T47D (cell line): ENCODE measurements around the gene PTTG1IP.
"Not testable (repeated sequence)": the region's sequence is repeated elsewhere in the genome, so short reads cannot be mapped to it uniquely, and the experiment has no call there.

Experiments used
- DNase-seq, 2 experiments: peaks; one replicate each; pipeline versions ENCODE4 v3.0.0 to v3.0.0-alpha.2; 2011 to 2012; ENCODE audit warnings: low read depth in 1 of 2, low spot score in 1 of 2
- JUND ChIP-seq: IDR thresholded peaks from 2 replicates; pipeline ENCODE4 v1.6.1; 2012; ENCODE audit warnings: low read depth
- in situ Hi-C: cut with HindIII; loops from 2 replicates; pipeline ENCODE4 v1.10.0; 2016; ENCODE audit warnings: low sequenced_read_pairs, low pct_unique_long_range_greater_than_20kb

Gene PTTG1IP

GRCh38 chr21:44889625-44890337 lies 16.3 kb upstream of the PTTG1IP start:
- in situ Hi-C loops, result no loop called here

GRCh38 chr21:44888581-44889550 lies 15.4 kb upstream of the PTTG1IP start:
- in situ Hi-C loops, result no loop called here
- no peak for TF ChIP-seq JUND
- no peak for DNase-seq

More at GRCh38 chr21:44889625-44890337, 16.3 kb upstream of the PTTG1IP start:
- TF ChIP-seq JUND, result no peak
- DNase-seq, result no peak

DNA sequence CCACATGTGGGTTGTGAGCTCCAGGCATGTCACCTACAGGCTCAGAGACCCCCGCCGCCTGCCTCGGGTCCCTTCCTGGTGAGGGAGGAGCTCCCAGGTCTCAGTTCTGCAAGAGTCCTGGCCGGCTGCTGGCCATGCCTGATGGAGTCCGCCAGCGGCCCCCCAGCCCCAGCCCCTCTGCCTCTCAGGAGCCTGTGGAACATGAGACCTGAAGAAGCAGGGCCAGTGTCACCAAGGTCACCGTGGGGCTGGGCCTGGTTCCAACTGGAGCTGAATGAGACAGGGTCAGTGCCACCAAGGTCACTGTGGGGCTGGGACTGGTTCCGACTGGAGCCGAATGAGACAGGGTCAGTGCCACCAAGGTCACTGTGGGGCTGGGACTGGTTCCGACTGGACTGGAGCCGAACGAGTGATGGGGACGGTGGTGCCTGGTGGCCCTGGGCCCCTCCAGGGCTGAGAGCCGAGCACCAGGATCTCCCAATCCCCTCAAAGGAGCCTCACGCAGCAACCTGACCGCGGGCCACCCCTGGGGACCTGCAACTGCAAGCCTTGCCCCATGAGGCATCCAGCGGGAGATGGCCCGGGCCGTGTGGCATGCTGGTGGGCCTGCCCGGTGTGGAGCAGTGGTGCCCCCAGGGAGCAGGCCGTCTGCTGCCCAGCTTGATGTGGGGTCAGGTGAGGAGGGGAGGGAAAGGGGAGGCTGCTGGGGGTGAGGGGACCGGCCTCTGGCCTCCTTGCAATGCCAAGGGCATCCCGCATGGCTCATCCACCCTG lies 14.5 kb upstream of the PTTG1IP start:
- TF ChIP-seq JUND, result no peak
- no peak for DNase-seq
- in situ Hi-C loops, result no loop called here

DNA sequence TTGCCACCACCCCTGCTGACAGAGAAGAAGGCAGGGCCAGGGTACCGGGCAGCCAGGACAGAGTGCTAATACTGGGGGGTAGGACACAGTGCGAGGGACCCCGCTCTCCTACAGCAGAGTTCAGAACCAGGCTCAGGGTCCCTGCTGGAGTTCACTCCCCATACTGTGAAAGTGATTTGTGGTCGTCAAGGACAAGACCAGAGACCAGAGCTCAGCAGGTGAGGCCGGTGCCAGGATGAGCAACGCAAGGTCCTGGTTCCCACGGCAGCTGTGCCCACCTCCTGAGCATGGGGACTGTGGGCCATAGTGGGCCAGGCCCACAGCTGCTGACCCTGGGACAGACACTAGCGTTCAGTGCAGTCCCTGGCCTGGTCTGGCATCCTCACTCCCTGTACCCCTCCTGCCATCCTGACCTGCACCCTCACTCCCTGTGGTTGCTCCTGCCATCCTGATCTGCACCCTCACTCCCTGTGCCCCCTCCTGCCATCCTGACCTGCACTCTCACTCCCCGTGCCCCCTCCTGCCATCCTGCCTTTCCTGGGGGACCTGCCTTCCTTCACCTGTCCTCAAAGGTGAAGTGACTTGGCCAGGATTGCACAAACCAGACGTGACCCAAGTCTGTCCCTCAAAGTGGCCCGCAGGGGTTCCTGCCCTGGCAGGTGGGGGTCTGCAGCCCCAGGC lies 13.8 kb upstream of the PTTG1IP start:
- DNase-seq, result no peak
- in situ Hi-C loops, result no loop called here
- no peak for TF ChIP-seq JUND

DNA sequence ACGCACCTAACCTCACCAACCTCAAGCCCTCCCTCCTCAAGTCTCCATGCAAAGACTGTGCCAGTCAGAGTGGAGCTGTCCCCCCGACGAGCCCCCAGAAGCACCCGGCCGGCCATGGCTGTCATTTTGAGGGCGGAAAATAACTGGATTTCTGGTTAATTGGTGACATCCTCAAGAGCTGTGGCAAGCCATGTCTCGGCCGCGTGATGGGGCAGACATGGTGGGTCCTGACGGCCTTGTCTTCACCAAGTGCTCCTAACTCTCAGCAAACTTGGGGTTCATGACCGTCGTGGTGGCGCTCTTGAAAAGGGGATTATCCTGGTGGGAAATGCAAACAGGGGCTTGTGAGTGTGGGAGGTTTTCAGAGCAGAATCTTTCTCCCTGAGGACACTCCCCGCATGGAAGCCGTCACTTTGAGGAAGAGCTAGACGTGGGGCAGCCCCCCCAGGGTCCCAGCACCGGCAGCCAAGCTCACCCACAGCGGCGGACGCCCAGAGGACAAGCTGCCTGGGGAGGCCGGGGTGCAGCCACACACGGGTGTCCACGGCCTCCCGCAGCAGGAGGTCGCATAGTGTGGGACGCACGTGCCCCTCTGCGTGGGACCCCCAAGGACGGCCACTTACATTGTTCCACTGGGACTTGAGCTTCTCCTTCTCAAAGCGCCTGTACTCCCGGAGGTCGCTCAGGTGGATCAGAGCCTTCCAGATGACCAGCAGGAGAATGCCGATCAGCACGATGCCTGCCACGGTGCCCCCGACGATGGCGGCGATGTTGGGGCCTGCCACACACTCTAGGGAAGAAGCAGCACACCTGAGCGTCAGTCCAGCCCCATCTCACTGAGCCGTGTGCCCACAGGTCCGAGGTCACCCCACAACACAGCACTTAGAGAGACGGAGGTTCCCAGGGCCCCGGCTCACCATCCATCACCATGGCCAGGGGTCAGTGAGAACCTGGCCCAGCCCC lies 12.9 kb upstream of the PTTG1IP start:
- in situ Hi-C loops, result no loop called here
- no peak for DNase-seq
- TF ChIP-seq JUND, result no peak

GRCh38 chr21:44885615-44886014 lies 12.1 kb upstream of the PTTG1IP start:
- no peak for TF ChIP-seq JUND

DNA sequence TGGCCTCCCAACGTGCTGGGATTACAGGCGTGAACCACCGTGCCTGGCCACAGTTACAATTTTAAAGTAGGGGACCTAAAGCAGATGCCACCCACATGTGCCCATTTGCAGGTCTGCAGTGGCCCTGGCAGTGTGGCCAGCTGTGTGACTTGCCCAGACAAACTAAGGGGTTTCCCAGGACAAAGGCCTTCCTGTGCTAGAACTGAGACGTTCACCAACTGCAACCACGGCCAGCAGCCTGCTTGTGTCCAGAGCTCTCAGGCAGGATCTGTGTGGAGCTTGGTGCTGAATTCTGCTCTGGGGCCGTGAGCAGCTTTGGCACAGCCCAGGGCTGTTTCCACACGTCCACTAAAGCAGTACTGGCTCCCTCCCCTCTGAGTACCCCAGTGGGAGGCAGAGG lies 10.6 kb upstream of the PTTG1IP start:
- DNase-seq, result no peak
- in situ Hi-C loops, result no loop called here
- TF ChIP-seq JUND, result no peak

More at GRCh38 chr21:44885615-44886014, 12.1 kb upstream of the PTTG1IP start:
- DNase-seq, result no peak
- in situ Hi-C loops, result no loop called here

- TF ChIP-seq JUND, result no peak
- no peak for DNase-seq
- in situ Hi-C loops, result no loop called here
These were observed 9.8 kb upstream of the PTTG1IP start for GRCh38 chr21:44883250-44883649.

DNA sequence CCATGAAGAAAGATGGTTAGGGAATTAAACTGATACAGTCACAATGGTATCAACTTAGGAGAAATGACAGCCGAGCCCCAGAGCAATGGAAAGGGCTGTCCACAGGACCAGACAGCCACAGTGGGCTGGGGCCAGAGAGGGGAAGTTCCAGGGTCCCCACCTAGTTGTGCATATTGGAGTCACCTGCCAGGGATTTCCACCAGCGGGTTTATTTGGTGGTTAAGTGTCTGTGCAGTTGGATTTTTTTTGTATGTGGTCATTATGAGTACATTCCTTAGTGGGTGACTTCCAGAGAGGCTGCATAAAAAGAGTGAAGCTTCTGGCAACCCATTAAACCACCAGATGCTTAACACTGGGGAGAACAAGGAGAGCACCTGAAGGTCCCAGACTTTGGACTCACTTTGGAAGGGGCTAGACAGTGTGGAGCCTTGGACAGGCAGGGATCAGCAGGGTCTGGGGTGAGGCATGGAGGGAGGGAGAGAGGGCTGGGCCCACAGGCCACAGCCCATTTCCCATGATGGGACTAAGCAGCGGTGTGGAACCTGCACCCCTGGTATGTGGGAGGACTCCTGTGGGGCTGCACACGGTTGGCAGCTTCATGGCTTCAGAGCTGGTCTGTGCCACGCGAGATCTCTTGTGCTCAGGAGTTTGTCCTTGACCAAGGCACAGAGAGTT lies 7.8 kb upstream of the PTTG1IP start:
- in situ Hi-C loops, result no loop called here
- no peak for DNase-seq
- no peak for TF ChIP-seq JUND

DNA sequence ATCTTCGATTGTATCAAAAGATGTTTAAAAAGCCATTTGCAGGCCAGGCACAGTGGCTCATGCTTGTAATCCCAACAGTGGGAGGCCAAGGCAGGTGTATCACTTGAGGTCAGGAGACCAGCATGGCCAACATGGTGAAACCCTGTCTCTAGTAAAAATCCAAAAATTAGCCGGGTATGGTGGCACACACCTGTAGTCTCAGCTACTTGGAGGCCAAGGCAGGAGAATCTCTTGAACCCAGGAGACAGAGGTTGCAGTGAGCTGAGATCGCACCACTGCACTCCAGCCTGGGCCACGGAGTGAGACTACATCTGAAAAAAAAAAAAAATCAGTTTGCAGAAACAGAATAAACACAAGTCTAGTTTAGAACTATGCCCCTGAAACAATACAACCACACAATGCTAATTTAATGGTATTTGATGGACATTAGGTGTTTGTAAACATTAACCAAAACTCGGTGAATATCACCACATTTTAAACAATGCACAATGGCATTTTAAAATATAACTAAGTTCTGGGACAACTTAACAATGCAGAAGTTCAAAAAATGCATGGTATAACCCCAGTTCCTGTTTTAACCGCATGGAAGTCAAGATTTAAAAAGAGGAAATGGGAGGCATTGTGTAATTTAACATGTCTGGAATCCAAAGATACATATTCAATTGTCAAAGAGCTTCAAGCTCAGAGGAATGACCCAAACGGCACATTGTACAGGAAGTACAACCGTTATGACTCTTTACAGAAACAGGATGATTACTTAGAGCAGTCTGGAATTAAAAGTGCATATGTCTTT lies 7.1 kb upstream of the PTTG1IP start:
- TF ChIP-seq JUND, result no peak
- in situ Hi-C loops, result no loop called here
- DNase-seq, result no peak

DNA sequence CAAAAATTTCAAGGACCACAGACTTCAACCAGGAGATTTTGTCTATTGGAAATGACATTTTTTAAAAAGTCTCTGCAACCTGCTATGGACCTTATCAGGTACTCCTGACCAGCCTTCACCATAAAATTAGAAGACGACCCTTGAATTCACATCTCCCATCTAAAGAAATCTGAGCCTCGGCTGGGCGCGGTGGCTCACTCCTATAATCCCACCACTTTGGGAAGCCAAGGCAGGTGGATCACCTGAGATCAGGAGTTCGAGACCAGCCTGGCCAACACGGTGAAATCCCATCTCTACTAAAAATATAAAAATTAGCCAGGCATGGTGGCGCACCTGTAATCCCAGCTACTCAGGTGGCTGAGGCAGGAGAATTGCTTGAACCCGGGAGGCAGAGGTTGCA lies 5.7 kb upstream of the PTTG1IP start:
- in situ Hi-C loops, DNase-seq: not testable (repeated sequence)
